GM12801 (cell line): ENCODE measurements around the gene MPND.

ENCODE experiments used
- CTCF ChIP-seq: IDR thresholded peaks from one replicate; pipeline ENCODE4 v1.5.1; 2011; ENCODE audit warnings: control low read depth; ENCODE audit not compliant: insufficient read length; ENCODE audit errors: extremely low read depth

The MPND gene

GRCh38 chr19:4329858-4330257 lies 13.5 kb upstream of the MPND start:
- no peak for TF ChIP-seq CTCF

- no peak for TF ChIP-seq CTCF
Measured at GRCh38 chr19:4334929-4335570, 8.3 kb upstream of the MPND start.

- no peak for TF ChIP-seq CTCF
Measured at GRCh38 chr19:4337906-4338440, 5.4 kb upstream of the MPND start.

- no peak for TF ChIP-seq CTCF
Measured at GRCh38 chr19:4338441-4339355, 4.7 kb upstream of the MPND start, which contains the start of gene STAP2. STAP2 (minus strand) TSS chr19:4338827; CDS start chr19:4338753, 74 bp downstream.

GRCh38 chr19:4342314-4342614 lies 1.1 kb upstream of the MPND start:
- no peak for TF ChIP-seq CTCF

- no peak for TF ChIP-seq CTCF
Measured at GRCh38 chr19:4342615-4343369, 570 bp upstream of the MPND start.
